ENCODE results near the gene UFSP2. TPM values are rescaled to one million over a fixed set of nuclear protein-coding genes. Genes with fewer than 3 reads are reported as not detected.

The UFSP2 gene
- total and polyA plus RNA-seq, 2 donors from 2014 or later: 47.1 to 47.3 TPM

GRCh38 chr4:185441479-185441878, 15.7 kb upstream of the UFSP2 start:
- Histone ChIP-seq H3K4me3 (ENCODE audit: low read length in 3 of 3) (no peak overlapping the region), H3K9me3 (ENCODE audit: control insufficient read depth in 2 of 3, insufficient read depth in 1 of 3, low read length in 3 of 3) (no peaks in the 10 kb centered on the region), H3K36me3 (ENCODE audit: control insufficient read depth in 2 of 3, insufficient read depth in 3 of 3, low read length in 3 of 3) (no peaks in the 10 kb centered on the region), H3K4me1 (ENCODE audit: control insufficient read depth in 2 of 3, insufficient read depth in 2 of 3, low read depth in 1 of 3, low read length in 3 of 3) (no peaks in the 10 kb centered on the region), H3K9ac (ENCODE audit: low read length in 3 of 3) (no peak overlapping the region), H3K27me3 (ENCODE audit: control insufficient read depth, insufficient read depth, low read length) (no peaks in the 10 kb centered on the region), H3K27ac (ENCODE audit: low read depth in 2 of 2, low read length in 2 of 2) (no peak overlapping the region)
- FAIRE-seq: peak; percentile 86
- no peak for TF ChIP-seq CTCF (IDR thresholded peaks at IDR 0.05; ENCODE audit: borderline replicate concordance, extremely low read depth, insufficient read depth)
- DNase-seq: no peak
- intact Hi-C loops (cut with DNase I): no loop called here

- no peak for TF ChIP-seq CTCF (IDR thresholded peaks at IDR 0.05; ENCODE audit: borderline replicate concordance, extremely low read depth, insufficient read depth)
- no peak for FAIRE-seq
These were observed 12.0 kb upstream of the UFSP2 start for GRCh38 chr4:185437809-185438208.

DNA sequence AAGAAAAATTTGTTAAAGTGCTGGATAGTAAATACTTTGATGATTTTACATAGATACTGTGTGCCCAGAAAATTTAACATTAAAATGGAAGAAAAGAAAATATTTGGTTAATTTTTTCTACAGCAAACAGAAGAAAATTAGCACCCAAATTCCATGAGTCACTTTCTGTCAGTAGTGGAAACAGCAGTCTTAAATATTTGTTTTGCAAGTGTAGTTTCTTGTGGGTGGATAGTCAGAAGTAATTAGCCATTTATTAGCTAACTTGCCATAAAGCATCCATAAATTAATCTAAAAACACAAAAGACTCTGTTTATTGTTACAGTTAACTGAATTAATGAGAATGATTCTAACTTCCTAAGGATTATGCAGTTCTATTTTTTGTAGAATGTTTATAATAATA, 9.7 kb upstream of the UFSP2 start:
- H3K9me3 ChIP-seq (ENCODE audit: control insufficient read depth in 2 of 3, insufficient read depth in 1 of 3, low read length in 3 of 3): no peaks in the 10 kb centered on the region
- intact Hi-C loops (cut with DNase I): no loop called here
- no peaks in the 10 kb centered on the region for H3K36me3 ChIP-seq (ENCODE audit: control insufficient read depth in 2 of 3, insufficient read depth in 3 of 3, low read length in 3 of 3)
- DNase-seq (no peak), FAIRE-seq (no peak)
- H3K4me1 ChIP-seq (ENCODE audit: control insufficient read depth in 2 of 3, insufficient read depth in 2 of 3, low read depth in 1 of 3, low read length in 3 of 3): no peaks in the 10 kb centered on the region
- H3K9ac ChIP-seq (ENCODE audit: low read length in 3 of 3): no peak overlapping the region
- no peak for TF ChIP-seq CTCF (IDR thresholded peaks at IDR 0.05; ENCODE audit: borderline replicate concordance, extremely low read depth, insufficient read depth)
- no peak overlapping the region for H3K27ac ChIP-seq (ENCODE audit: low read depth in 2 of 2, low read length in 2 of 2)
- no peaks in the 10 kb centered on the region for H3K27me3 ChIP-seq (ENCODE audit: control insufficient read depth, insufficient read depth, low read length)
- no peak overlapping the region for H3K4me3 ChIP-seq (ENCODE audit: low read length in 3 of 3)

More at GRCh38 chr4:185437809-185438208, 12.0 kb upstream of the UFSP2 start:
- intact Hi-C loops (cut with DNase I): no loop called here
- no peak for DNase-seq
- Histone ChIP-seq H3K9ac (ENCODE audit: low read length in 3 of 3) (no peak overlapping the region), H3K36me3 (ENCODE audit: control insufficient read depth in 2 of 3, insufficient read depth in 3 of 3, low read length in 3 of 3) (no peaks in the 10 kb centered on the region), H3K4me3 (ENCODE audit: low read length in 3 of 3) (no peak overlapping the region), H3K27ac (ENCODE audit: low read depth in 2 of 2, low read length in 2 of 2) (no peak overlapping the region), H3K4me1 (ENCODE audit: control insufficient read depth in 2 of 3, insufficient read depth in 2 of 3, low read depth in 1 of 3, low read length in 3 of 3) (no peaks in the 10 kb centered on the region), H3K27me3 (ENCODE audit: control insufficient read depth, insufficient read depth, low read length) (no peaks in the 10 kb centered on the region), H3K9me3 (ENCODE audit: control insufficient read depth in 2 of 3, insufficient read depth in 1 of 3, low read length in 3 of 3) (no peaks in the 10 kb centered on the region)

- Histone ChIP-seq H3K4me1 (ENCODE audit: control insufficient read depth in 2 of 3, insufficient read depth in 2 of 3, low read depth in 1 of 3, low read length in 3 of 3) (peaks cover 0 to 8% (median 4%) of the 10 kb centered on the region in 3 donors), H3K27me3 (ENCODE audit: control insufficient read depth, insufficient read depth, low read length) (no peaks in the 10 kb centered on the region), H3K9me3 (ENCODE audit: control insufficient read depth in 2 of 3, insufficient read depth in 1 of 3, low read length in 3 of 3) (no peaks in the 10 kb centered on the region), H3K4me3 (ENCODE audit: low read length in 3 of 3) (no peak overlapping the region), H3K9ac (ENCODE audit: low read length in 3 of 3) (no peak overlapping the region), H3K36me3 (ENCODE audit: control insufficient read depth in 2 of 3, insufficient read depth in 3 of 3, low read length in 3 of 3) (no peaks in the 10 kb centered on the region), H3K27ac (ENCODE audit: low read depth in 2 of 2, low read length in 2 of 2) (no peak overlapping the region)
- intact Hi-C loops (cut with DNase I): no loop called here
- DNase-seq (no peak), FAIRE-seq (no peak)
- no peak for TF ChIP-seq CTCF (IDR thresholded peaks at IDR 0.05; ENCODE audit: borderline replicate concordance, extremely low read depth, insufficient read depth)
These were observed 3.9 kb upstream of the UFSP2 start for GRCh38 chr4:185429660-185430059.
